Ramos (cell line): ENCODE results near the gene TNS3.

Experiments used
- in situ Hi-C: fragments of 300-500 bp; cut with MboI; formaldehyde crosslinking; loops from one replicate; pipeline ENCODE4 v1.14.3; 2022; ENCODE audit warnings: low sequenced_read_pairs; ENCODE audit not compliant: unreplicated experiment

TNS3 gene

GRCh38 chr7:47328392-47329319 lies 253.3 kb downstream of the TNS3 start:
- in situ Hi-C loops, result no loop called here

- in situ Hi-C loops, result no loop called here
These were observed 254.1 kb downstream of the TNS3 start for GRCh38 chr7:47327698-47328391.

- in situ Hi-C loops, result no loop called here
These were observed 254.6 kb downstream of the TNS3 start for GRCh38 chr7:47327346-47327697.

GRCh38 chr7:47326808-47327207 lies 255.1 kb downstream of the TNS3 start:
- in situ Hi-C loops, result no loop called here

GRCh38 chr7:47326220-47326619 lies 255.7 kb downstream of the TNS3 start:
- in situ Hi-C loops, result no loop called here

GRCh38 chr7:47325337-47325736 lies 256.6 kb downstream of the TNS3 start:
- in situ Hi-C loops, result no loop called here

GRCh38 chr7:47323904-47324303 lies 258.0 kb downstream of the TNS3 start:
- in situ Hi-C loops, result no loop called here

- in situ Hi-C loops, result no loop called here
These were observed 259.2 kb downstream of the TNS3 start for GRCh38 chr7:47322731-47323130.

- in situ Hi-C loops, result no loop called here
These were observed 261.6 kb downstream of the TNS3 start for GRCh38 chr7:47320296-47320695.

- in situ Hi-C loops, result no loop called here
These were observed 263.3 kb downstream of the TNS3 start for GRCh38 chr7:47318395-47319182.

- in situ Hi-C loops, result no loop called here
These were observed 264.4 kb downstream of the TNS3 start for GRCh38 chr7:47317487-47317886.

GRCh38 chr7:47314728-47315607 lies 266.9 kb downstream of the TNS3 start:
- in situ Hi-C loops, result no loop called here

GRCh38 chr7:47314248-47314647 lies 267.7 kb downstream of the TNS3 start:
- in situ Hi-C loops, result no loop called here

- in situ Hi-C loops, result no loop called here
These were observed 268.3 kb downstream of the TNS3 start for GRCh38 chr7:47313564-47313963.

- in situ Hi-C loops, result no loop called here
These were observed 270.0 kb downstream of the TNS3 start for GRCh38 chr7:47311891-47312290.

- in situ Hi-C loops, result no loop called here
These were observed 271.9 kb downstream of the TNS3 start for GRCh38 chr7:47310020-47310419.

GRCh38 chr7:47308808-47309207 lies 273.1 kb downstream of the TNS3 start:
- in situ Hi-C loops, result no loop called here

GRCh38 chr7:47307311-47307710 lies 274.6 kb downstream of the TNS3 start:
- in situ Hi-C loops, result no loop called here

- in situ Hi-C loops, result no loop called here
These were observed 276.9 kb downstream of the TNS3 start for GRCh38 chr7:47304727-47305719.
